Left ventricle myocardium inferior (tissue), 1 donor: ENCODE results near the gene STK40. TPM values are rescaled to one million over a fixed set of nuclear protein-coding genes. Genes with fewer than 3 reads are reported as not detected.
A peak's percentile ranks its signal among the peaks of the same experiment; 100 is the strongest.

Experiments used
- DNase-seq: peaks from one replicate; pipeline ENCODE4 v3.0.0-alpha.2; 2020
- H3K27ac ChIP-seq: fragments of 200-600 bp; replicated peaks from 2 replicates; pipeline ENCODE4 v1.8.0; 2021
- H3K27me3 ChIP-seq: fragments of 200-600 bp; 2 replicates; pipeline ENCODE4 v1.8.0; 2021; ENCODE audit warnings: low read depth
- H3K36me3 ChIP-seq: fragments of 200-600 bp; 2 replicates; pipeline ENCODE4 v1.8.0; 2021
- H3K4me1 ChIP-seq: fragments of 200-600 bp; 2 replicates; pipeline ENCODE4 v1.8.0; 2021
- H3K4me3 ChIP-seq: fragments of 200-600 bp; 2 replicates; pipeline ENCODE4 v1.8.0; 2021; ENCODE audit warnings: mild to moderate bottlenecking, moderate library complexity
- H3K9me3 ChIP-seq: fragments of 200-600 bp; replicated peaks from 2 replicates; pipeline ENCODE4 v1.8.0; 2021
- intact Hi-C: fragments of 100-400 bp; cut with micrococcal nuclease; formaldehyde crosslinking; loops from one replicate; pipeline ENCODE4 v1.11.0; 2022
- total RNA-seq: library from RNA; stranded (reverse); fragmentation: NEBNext Ultra II Directional; extraction: Animal tissue kit (Norgen Biotek cat#: 25700); gene quantifications from one replicate; pipeline ENCODE4 v1.2.1, GENCODE V29; 2021
- TF ChIP-seq, protein P1 (sequence below): fragments of 200-600 bp; IDR thresholded peaks from 2 replicates; pipeline ENCODE4 v1.8.0; 2021; ENCODE audit warnings: antibody characterized with exemption, mild to moderate bottlenecking, borderline replicate concordance
- donor health status: DM: no; HTN: yes; CAD: no; lungs with severe emphysema.

The STK40 gene
- total RNA-seq, 1 donor from 2014 or later: 69.8 TPM

DNA sequence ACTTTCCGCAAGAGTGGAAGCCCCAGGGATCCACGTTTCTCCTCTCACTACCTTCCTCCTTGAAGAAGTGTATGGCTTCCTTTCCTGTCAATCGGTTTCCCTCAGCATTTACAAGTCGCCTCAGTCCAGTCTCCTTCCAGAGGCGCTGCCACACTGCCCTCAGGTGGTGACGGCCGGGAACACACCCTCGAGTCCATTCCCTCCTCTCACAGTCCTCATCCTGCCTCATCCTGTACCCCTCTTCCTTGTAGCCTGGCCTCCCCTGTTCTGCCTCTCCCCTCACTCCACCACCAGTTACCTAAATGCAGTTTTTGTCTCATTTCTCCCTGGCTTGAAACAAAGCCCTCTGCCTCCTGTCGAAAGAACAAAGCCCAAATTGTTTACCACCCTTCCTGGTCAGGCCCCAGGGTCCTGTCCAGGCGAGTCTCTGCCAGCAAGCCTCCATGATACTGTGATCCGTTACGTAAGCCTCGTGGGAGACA, 35.2 kb upstream of the STK40 start:
- no peaks in the 10 kb centered on the region for H3K9me3 ChIP-seq
- peak overlapping the region; percentile 5 for H3K27ac ChIP-seq
- intact Hi-C loops: no loop called here
- H3K27me3 ChIP-seq: no peaks in the 10 kb centered on the region
- TF ChIP-seq, protein P1, sequence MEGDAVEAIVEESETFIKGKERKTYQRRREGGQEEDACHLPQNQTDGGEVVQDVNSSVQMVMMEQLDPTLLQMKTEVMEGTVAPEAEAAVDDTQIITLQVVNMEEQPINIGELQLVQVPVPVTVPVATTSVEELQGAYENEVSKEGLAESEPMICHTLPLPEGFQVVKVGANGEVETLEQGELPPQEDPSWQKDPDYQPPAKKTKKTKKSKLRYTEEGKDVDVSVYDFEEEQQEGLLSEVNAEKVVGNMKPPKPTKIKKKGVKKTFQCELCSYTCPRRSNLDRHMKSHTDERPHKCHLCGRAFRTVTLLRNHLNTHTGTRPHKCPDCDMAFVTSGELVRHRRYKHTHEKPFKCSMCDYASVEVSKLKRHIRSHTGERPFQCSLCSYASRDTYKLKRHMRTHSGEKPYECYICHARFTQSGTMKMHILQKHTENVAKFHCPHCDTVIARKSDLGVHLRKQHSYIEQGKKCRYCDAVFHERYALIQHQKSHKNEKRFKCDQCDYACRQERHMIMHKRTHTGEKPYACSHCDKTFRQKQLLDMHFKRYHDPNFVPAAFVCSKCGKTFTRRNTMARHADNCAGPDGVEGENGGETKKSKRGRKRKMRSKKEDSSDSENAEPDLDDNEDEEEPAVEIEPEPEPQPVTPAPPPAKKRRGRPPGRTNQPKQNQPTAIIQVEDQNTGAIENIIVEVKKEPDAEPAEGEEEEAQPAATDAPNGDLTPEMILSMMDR: peak; percentile 96
- H3K4me3 ChIP-seq: no peak overlapping the region
- H3K36me3 ChIP-seq: peaks cover 13% of the 10 kb centered on the region
- peak; percentile 86 for DNase-seq
- peaks cover 20% of the 10 kb centered on the region for H3K4me1 ChIP-seq

DNA sequence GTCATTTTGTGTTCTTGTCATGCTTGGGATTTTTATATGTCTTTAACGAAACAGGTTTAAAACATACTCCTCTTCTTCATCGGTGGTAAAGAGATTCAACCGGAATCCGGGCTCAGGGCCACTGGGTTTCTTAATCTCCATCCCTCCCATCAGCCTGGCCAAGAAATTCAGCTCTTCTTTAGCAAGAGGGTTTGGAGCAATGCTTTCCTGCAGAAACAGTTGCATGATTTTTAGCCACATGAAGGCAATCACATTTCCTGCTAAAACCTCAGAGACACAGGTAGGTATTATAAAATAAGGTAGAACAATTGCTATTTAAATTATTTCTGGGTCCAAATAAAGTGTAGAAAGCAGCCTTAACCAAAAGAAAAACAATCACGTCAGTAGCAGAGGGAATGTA, 34.7 kb upstream of the STK40 start:
- H3K4me1 ChIP-seq: peaks cover 20% of the 10 kb centered on the region
- intact Hi-C loops: no loop called here
- H3K9me3 ChIP-seq: no peaks in the 10 kb centered on the region
- H3K36me3 ChIP-seq: peaks cover 13% of the 10 kb centered on the region
- no peak for DNase-seq
- H3K27ac ChIP-seq: no peak overlapping the region
- no peak overlapping the region for H3K4me3 ChIP-seq
- H3K27me3 ChIP-seq: no peaks in the 10 kb centered on the region
- TF ChIP-seq, protein P1: no peak

DNA sequence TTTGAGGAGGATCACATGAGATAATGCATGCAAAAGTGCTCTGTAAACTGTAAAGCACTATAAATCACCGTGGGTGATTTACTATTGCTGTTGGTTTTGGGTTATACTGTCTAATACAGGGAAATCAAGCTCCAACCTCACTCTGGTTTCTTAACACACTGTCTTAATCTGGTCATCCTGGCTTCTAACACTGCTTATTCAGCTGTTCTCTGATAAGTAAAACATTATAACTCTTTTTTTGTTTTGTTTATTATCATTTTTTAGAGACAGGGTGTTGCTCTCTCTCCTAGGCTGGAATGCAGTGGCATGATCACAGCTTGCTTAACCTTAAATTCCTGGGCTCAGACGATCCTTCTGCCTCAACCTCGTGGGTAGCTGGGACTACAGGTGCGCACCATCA, 33.8 kb upstream of the STK40 start:
- Histone ChIP-seq H3K36me3 (peaks cover 13% of the 10 kb centered on the region), H3K9me3 (no peaks in the 10 kb centered on the region), H3K27me3 (no peaks in the 10 kb centered on the region), H3K4me1 (peaks cover 20% of the 10 kb centered on the region), H3K27ac (peak overlapping the region; percentile 5), H3K4me3 (no peak overlapping the region)
- TF ChIP-seq, protein P1: no peak
- intact Hi-C loops: no loop called here
- DNase-seq: no peak

DNA sequence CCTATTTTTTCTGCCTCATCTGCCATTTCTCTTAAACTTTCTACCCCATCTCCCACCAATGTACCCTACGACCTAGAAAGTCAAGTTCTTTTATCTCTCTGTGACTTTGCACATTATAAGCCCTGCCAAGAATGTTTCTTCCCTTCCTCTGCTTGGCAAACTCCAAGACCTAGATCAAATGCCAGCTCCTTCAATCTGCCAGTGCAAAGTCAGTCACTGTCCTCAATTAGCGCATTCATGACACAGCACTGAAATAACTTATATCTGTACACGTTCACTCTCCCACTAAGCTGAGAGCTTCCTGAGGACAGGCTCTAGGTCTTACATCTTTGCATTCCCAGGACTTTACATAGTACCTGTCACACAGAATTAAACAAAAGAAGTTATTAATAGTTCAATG, 33.4 kb upstream of the STK40 start:
- Histone ChIP-seq H3K27me3 (no peaks in the 10 kb centered on the region), H3K9me3 (no peaks in the 10 kb centered on the region), H3K36me3 (peaks cover 13% of the 10 kb centered on the region), H3K27ac (peak overlapping the region; percentile 5), H3K4me3 (no peak overlapping the region), H3K4me1 (peaks cover 20% of the 10 kb centered on the region)
- DNase-seq: no peak
- intact Hi-C loops: no loop called here
- TF ChIP-seq, protein P1: no peak

DNA sequence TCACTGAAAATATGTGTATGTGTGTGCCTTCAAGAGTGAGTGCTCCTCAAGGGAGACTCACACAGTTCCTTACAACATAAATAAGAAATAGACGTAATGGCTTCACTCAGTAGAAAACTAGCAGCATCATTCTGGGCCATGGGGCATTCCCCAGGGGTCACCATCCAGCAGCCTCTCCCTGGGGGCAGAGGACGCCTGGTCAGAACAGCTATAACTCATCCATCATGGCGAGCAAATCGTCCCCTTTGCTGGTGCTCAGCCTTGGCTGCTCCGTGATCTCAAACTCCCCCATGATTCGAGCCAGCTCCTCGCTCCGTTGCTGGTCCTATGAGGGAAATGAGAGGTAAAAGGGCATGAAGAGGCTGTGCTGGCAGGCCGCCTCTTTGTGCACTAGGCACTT, 32.2 kb upstream of the STK40 start:
- Histone ChIP-seq H3K36me3 (peaks cover 10% of the 10 kb centered on the region), H3K27ac (no peak overlapping the region), H3K4me1 (peaks cover 20% of the 10 kb centered on the region), H3K27me3 (no peaks in the 10 kb centered on the region), H3K9me3 (no peaks in the 10 kb centered on the region), H3K4me3 (no peak overlapping the region)
- DNase-seq: no peak
- TF ChIP-seq, protein P1: no peak
- intact Hi-C loops: no loop called here
